SK-N-SH (cell line): ENCODE data around the gene MGAT4A.

Experiments
- CHD2 ChIP-seq: fragments of 150-350 bp; IDR thresholded peaks from 2 replicates; pipeline ENCODE4 v1.6.1; 2018; ENCODE audit warnings: low read length; ENCODE audit not compliant: partially characterized antibody
- CTCF ChIP-seq: fragments of 200-600 bp; sonication (generic); IDR thresholded peaks from 2 replicates; pipeline ENCODE4 v1.6.1; 2017; ENCODE audit warnings: antibody characterized with exemption, mild to moderate bottlenecking, moderate library complexity
- EZH2phosphoT487 ChIP-seq: fragments of 200-600 bp; sonication (generic); IDR thresholded peaks from 2 replicates; pipeline ENCODE4 v1.6.1; 2017; ENCODE audit warnings: low read depth, mixed run types, mild to moderate bottlenecking, antibody characterized with exemption, moderate library complexity, borderline replicate concordance
- FOXJ3 ChIP-seq: sonication (generic); formaldehyde crosslinking; IDR thresholded peaks from 2 replicates; pipeline ENCODE4 v1.5.1; 2020; ENCODE audit warnings: mild to moderate bottlenecking, missing genetic modification reagents
- FOXM1 ChIP-seq: IDR thresholded peaks from 2 replicates; pipeline ENCODE4 v1.4.0; 2012; ENCODE audit warnings: low read depth, mild to moderate bottlenecking
- GABPA ChIP-seq: IDR thresholded peaks from 2 replicates; pipeline ENCODE4 v1.4.0; 2012; ENCODE audit warnings: low read depth, mild to moderate bottlenecking
- MAX ChIP-seq: IDR thresholded peaks from 2 replicates; pipeline ENCODE4 v1.4.0; 2012; ENCODE audit warnings: low read depth
- MEF2A ChIP-seq: IDR thresholded peaks from 2 replicates; pipeline ENCODE4 v1.4.0; 2012; ENCODE audit warnings: low read depth, borderline replicate concordance
- PBX3 ChIP-seq: IDR thresholded peaks from 2 replicates; pipeline ENCODE4; 2012
- POLR2AphosphoS5 ChIP-seq: IDR thresholded peaks from 2 replicates; pipeline ENCODE4 v1.6.1; 2012; ENCODE audit warnings: low read depth, low read length
- SMC3 ChIP-seq: IDR thresholded peaks from 2 replicates; pipeline ENCODE4 v1.6.1; 2012; ENCODE audit warnings: low read depth, low read length, improper control_type of control experiment
- TAF1 ChIP-seq: IDR thresholded peaks from 2 replicates; pipeline ENCODE4 v1.6.1; 2012; ENCODE audit warnings: low read depth, mild to moderate bottlenecking, low read length, moderate library complexity, borderline replicate concordance
- TCF12 ChIP-seq: IDR thresholded peaks from 2 replicates; pipeline ENCODE4 v1.4.0; 2012

- TF ChIP-seq CTCF (no peak), MAX (no peak), TAF1 (no peak), CHD2 (no peak), POLR2AphosphoS5 (no peak), EZH2phosphoT487 (no peak), FOXJ3 (CRISPR knock-in tag) (no peak), GABPA (no peak), MEF2A (no peak), PBX3 (no peak), TCF12 (no peak), SMC3 (no peak), FOXM1 (no peak)
Measured at GRCh38 chr2:98716786-98717185, 14.1 kb downstream of the MGAT4A start.
